ENCODE measurements around the gene C10orf95. TPM values are rescaled to one million over a fixed set of nuclear protein-coding genes. Genes with fewer than 3 reads are reported as not detected.

The C10orf95 gene
- total RNA-seq, 2 donors from 2014 or later, result 0.85 to 3.7 TPM

DNA sequence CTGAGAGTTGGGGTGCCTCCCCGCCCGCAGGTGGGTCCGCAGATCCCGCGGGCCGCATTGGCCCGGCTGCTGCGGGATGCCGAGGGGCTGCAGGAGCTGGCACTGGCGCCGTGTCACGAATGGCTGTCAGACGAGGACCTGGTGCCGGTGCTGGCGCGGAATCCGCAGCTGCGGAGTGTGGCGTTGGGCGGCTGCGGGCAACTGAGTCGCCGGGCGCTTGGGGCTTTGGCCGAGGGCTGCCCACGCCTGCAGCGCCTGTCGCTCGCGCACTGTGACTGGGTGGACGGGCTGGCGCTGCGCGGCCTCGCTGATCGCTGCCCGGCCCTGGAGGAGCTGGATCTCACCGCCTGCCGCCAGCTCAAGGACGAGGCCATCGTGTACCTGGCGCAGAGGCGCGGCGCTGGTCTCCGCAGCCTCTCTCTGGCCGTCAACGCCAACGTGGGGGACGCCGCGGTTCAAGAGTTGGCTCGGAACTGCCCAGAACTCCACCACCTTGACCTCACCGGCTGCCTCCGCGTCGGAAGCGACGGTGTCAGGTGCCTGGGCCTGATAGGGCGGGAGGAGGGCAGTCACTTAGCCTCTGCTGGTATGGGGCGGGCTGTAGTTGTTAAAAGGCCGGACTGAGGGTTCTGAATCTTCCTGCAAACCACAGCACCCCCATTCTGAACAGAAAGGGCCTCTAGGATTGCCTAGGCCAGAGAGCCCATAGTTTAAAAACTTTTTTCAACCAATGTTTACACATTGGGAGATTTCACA is 29.4 kb downstream of the C10orf95 start:
- peak overlapping the region; percentile 62 to 73 for H3K4me3 ChIP-seq
- H3K9me3 ChIP-seq, result no peaks in the 10 kb centered on the region
- intact Hi-C loops (cut with DNase I), result loop anchor here (2.0 kb wide), 1 partner anchor 27 kb away; the partner anchor contains the start of gene NFKB2
- peaks cover 0 to 8% of the 10 kb centered on the region in 2 donors for H3K36me3 ChIP-seq
- 2% methylated on average over 26 of the region's 62 CpGs for WGBS
- peaks cover 26% of the 10 kb centered on the region for H3K4me1 ChIP-seq (replicated peaks)
- TF ChIP-seq POLR2AphosphoS5 (IDR thresholded peaks at IDR 0.05) (no peak), CTCF (IDR thresholded peaks at IDR 0.05) (no peak), POLR2A (IDR thresholded peaks at IDR 0.05) (no peak)
- no peak for DNase-seq (ENCODE audit: low spot score)
- H3K27me3 ChIP-seq (replicated peaks; ENCODE audit: insufficient read depth), result no peaks in the 10 kb centered on the region
- peak overlapping the region; percentile 83 to 86 for H3K27ac ChIP-seq

DNA sequence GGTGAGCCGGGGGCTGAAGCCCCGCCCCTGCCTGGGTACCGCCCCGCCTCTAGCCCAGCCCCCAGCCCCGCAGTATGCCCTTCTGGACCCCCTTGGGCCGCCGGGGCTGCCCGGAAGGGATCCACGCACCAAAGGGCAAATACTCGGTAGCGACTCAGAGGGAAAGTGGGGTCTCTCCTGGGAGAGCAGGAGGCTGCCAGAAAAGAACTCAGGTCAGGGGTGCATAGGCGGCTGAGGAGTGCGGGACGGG is 29.9 kb downstream of the C10orf95 start:
- H3K36me3 ChIP-seq, result peaks cover 0 to 8% of the 10 kb centered on the region in 2 donors
- intact Hi-C loops (cut with DNase I), result loop anchor here (2.0 kb wide), 1 partner anchor 27 kb away; the partner anchor contains the start of gene NFKB2
- H3K4me3 ChIP-seq, result peak overlapping the region; percentile 62 to 73
- no peaks in the 10 kb centered on the region for H3K9me3 ChIP-seq
- no peaks in the 10 kb centered on the region for H3K27me3 ChIP-seq (replicated peaks; ENCODE audit: insufficient read depth)
- peak overlapping the region; percentile 83 to 86 for H3K27ac ChIP-seq
- 0% methylated on average over 14 of the region's 14 CpGs for WGBS
- DNase-seq (ENCODE audit: low spot score), result no peak
- H3K4me1 ChIP-seq (replicated peaks), result peaks cover 26% of the 10 kb centered on the region
- TF ChIP-seq POLR2A (IDR thresholded peaks at IDR 0.05) (no peak), CTCF (IDR thresholded peaks at IDR 0.05) (no peak), POLR2AphosphoS5 (IDR thresholded peaks at IDR 0.05) (no peak)

- DNase-seq (ENCODE audit: low spot score), result peak; percentile 94
- WGBS, result 0% methylated on average over 66 of the region's 66 CpGs
- Histone ChIP-seq H3K4me1 (replicated peaks) (peaks cover 26% of the 10 kb centered on the region), H3K27me3 (replicated peaks; ENCODE audit: insufficient read depth) (no peaks in the 10 kb centered on the region), H3K27ac (peak within 1 kb of the TSS; percentile 83 to 86), H3K36me3 (peaks cover 0 to 8% of the 10 kb centered on the region in 2 donors), H3K9me3 (no peaks in the 10 kb centered on the region), H3K4me3 (peak within 1 kb of the TSS; percentile 62 to 73)
- intact Hi-C loops (cut with DNase I), result loop anchor here (2.0 kb wide), 1 partner anchor 26 kb away; the partner anchor contains the start of gene NFKB2
- peak; percentile 96 for TF ChIP-seq POLR2AphosphoS5 (IDR thresholded peaks at IDR 0.05)
- TF ChIP-seq POLR2A (IDR thresholded peaks at IDR 0.05), result peak; percentile 26
- peak in 2 of 4 experiments; percentile 23 to 33 for TF ChIP-seq CTCF (IDR thresholded peaks at IDR 0.05)
Measured at GRCh38 chr10:102420714-102421506, 30.4 kb downstream of the C10orf95 start, which contains the start of gene FBXL15. FBXL15 (plus strand) TSS chr10:102420836; CDS start chr10:102421130, 294 bp downstream.

- no peaks in the 10 kb centered on the region for H3K27me3 ChIP-seq (replicated peaks; ENCODE audit: insufficient read depth)
- under 1% methylated on average over 20 of the region's 21 CpGs for WGBS
- peaks cover 0 to 8% of the 10 kb centered on the region in 2 donors for H3K36me3 ChIP-seq
- peaks cover 26% of the 10 kb centered on the region for H3K4me1 ChIP-seq (replicated peaks)
- no peak for TF ChIP-seq CTCF (IDR thresholded peaks at IDR 0.05)
- TF ChIP-seq POLR2AphosphoS5 (IDR thresholded peaks at IDR 0.05), result no peak
- no peak for TF ChIP-seq POLR2A (IDR thresholded peaks at IDR 0.05)
- intact Hi-C loops (cut with DNase I), result loop anchor here (2.0 kb wide), 1 partner anchor 25 kb away; the partner anchor contains the start of gene NFKB2
- peak overlapping the region; percentile 83 to 86 for H3K27ac ChIP-seq
- peak overlapping the region; percentile 62 to 73 for H3K4me3 ChIP-seq
- H3K9me3 ChIP-seq, result no peaks in the 10 kb centered on the region
- no peak for DNase-seq (ENCODE audit: low spot score)
Measured at GRCh38 chr10:102420181-102420713, 31.1 kb downstream of the C10orf95 start.
